Rectal smooth muscle tissue (tissue), 1 donor: Measurements from ENCODE around the gene COLQ.
"Not testable (repeated sequence)": the region's sequence is repeated elsewhere in the genome, so short reads cannot be mapped to it uniquely, and the experiment has no call there.

Source experiments
- H3K27ac ChIP-seq: one replicate; pipeline ENCODE4 v1.7.0; 2013; ENCODE audit warnings: low read depth, low read length, inconsistent platforms
- H3K27me3 ChIP-seq: one replicate; pipeline ENCODE4 v1.7.0; 2013; ENCODE audit warnings: low read length; ENCODE audit not compliant: control insufficient read depth, insufficient read depth
- H3K36me3 ChIP-seq: one replicate; pipeline ENCODE4 v1.7.0; 2013; ENCODE audit warnings: low read length; ENCODE audit not compliant: control insufficient read depth, insufficient read depth
- H3K4me1 ChIP-seq: one replicate; pipeline ENCODE4 v1.7.0; 2013; ENCODE audit warnings: low read length; ENCODE audit not compliant: control insufficient read depth, insufficient read depth
- H3K4me3 ChIP-seq: one replicate; pipeline ENCODE4 v1.7.0; 2013; ENCODE audit warnings: low read length
- H3K9ac ChIP-seq: one replicate; pipeline ENCODE4 v1.7.0; 2013; ENCODE audit warnings: low read length

Gene COLQ

DNA sequence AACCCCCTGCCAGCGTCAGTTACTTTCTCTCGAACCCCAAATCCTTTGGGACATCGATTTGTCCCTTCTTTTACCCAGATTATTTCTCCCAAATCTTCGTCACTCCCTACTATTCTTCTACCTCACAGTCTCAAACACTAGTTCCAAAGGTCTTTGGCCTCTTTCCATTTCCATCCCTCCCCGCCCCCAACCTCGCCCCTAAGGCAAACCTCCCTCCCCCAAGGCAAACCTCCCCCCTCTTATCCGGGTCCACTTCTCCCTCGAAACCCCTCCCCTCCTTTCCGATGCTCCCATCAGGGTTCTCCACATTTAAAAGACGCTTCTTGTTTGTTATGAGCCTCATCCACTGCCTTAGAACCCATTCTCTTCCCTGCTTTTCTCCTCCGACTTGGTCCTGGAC lies 93.5 kb downstream of the COLQ start:
- Histone ChIP-seq H3K4me3 (peak overlapping the region; percentile 94), H3K36me3 (peaks cover 3% of the 10 kb centered on the region), H3K9ac (peak overlapping the region; percentile 78), H3K27ac (peak overlapping the region; percentile 66), H3K27me3 (no peaks in the 10 kb centered on the region), H3K4me1 (peaks cover 4% of the 10 kb centered on the region)

- peak within 1 kb of the TSS; percentile 66 for H3K27ac ChIP-seq
- peak within 1 kb of the TSS; percentile 94 for H3K4me3 ChIP-seq
- peak within 1 kb of the TSS; percentile 78 for H3K9ac ChIP-seq
- no peaks in the 10 kb centered on the region for H3K27me3 ChIP-seq
- H3K4me1 ChIP-seq = peaks cover 4% of the 10 kb centered on the region
- peaks cover 3% of the 10 kb centered on the region for H3K36me3 ChIP-seq
Measured at GRCh38 chr3:15427182-15427880, 94.2 kb downstream of the COLQ start, which contains the start of the genes EAF1 and METTL6. Gene EAF1 (plus strand): TSS chr3:15427598. CDS start chr3:15427780, 182 bp downstream. Gene METTL6 (minus strand): TSS chr3:15427544. CDS start chr3:15426511, 1,033 bp downstream.

DNA sequence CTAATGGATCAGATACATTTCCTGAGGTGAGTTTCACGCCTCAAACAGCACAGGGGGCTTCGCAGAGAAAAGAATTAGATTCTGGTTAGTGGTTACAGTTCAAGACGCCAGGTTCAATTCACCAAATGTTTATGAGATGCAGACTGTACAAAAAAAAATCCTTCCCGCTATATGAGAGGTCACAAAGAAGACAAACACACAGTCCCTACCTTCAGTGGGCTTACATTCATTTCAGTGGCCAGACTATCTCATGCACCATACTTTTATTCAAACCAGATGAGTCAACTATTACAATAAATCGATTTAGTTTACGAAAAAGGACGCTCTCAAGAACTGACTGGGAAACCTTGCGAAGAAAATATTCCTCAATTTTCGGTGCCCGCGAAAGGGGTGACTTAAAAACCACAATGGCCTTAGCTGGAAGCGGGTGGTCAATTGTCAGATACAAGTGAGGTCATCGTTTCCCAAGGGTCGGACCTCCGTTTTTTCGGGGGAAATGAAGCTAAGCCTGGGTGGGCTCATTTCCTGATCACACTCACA lies 94.9 kb downstream of the COLQ start:
- Histone ChIP-seq H3K4me3 (peak overlapping the region; percentile 94), H3K27me3 (no peaks in the 10 kb centered on the region), H3K9ac (peak overlapping the region; percentile 72), H3K27ac (peak overlapping the region; percentile 66), H3K4me1 (peaks cover 4% of the 10 kb centered on the region), H3K36me3 (no peaks in the 10 kb centered on the region)

DNA sequence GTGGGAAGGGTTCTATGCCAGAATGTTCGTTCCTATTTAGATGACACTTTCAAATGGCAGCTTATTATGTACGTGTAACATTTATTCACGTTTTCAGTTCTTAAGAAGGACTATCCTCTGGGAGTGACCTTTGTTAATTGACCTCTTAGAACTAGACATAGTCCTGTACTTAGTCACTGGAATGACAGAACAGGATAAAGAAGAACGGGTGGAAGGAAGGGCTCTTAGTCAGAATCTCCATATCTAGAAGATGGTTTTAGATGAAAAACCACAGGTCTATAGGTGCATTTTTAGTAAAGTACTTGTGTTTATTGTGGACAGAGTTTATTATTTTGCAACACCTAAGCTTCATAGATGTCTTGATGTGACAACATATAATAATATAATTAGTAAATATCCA lies 100.6 kb downstream of the COLQ start:
- Histone ChIP-seq H3K27ac (no peak overlapping the region), H3K27me3 (no peaks in the 10 kb centered on the region), H3K9ac (no peak overlapping the region), H3K36me3 (no peaks in the 10 kb centered on the region), H3K4me3 (no peak overlapping the region), H3K4me1 (no peaks in the 10 kb centered on the region)

DNA sequence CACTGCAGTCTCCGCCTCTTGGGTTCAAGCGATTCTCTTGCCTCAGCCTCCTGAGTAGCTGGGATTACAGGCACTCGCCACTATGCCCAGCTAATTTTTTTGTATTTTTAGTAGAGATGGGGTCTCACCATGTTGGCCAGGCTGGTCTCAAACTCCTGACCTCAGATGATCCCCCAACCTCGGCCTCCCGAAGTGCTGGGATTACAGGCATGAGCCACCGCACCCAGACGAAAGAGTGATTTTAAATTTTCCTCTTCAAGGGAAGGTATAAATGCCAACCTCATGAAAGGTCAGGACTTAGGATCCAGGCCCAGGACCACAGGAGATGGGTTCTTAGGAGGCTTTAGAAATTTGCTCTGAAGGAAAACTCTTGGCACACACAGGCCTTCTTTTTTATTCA lies 110.5 kb downstream of the COLQ start:
- H3K9ac ChIP-seq, H3K27me3 ChIP-seq, H3K4me3 ChIP-seq, H3K36me3 ChIP-seq, H3K4me1 ChIP-seq, H3K27ac ChIP-seq: not testable (repeated sequence)

GRCh38 chr3:15409774-15410173 lies 111.7 kb downstream of the COLQ start:
- Histone ChIP-seq H3K4me1 (no peaks in the 10 kb centered on the region), H3K36me3 (peaks cover 5% of the 10 kb centered on the region), H3K27me3 (no peaks in the 10 kb centered on the region), H3K27ac (no peak overlapping the region), H3K4me3 (no peak overlapping the region), H3K9ac (no peak overlapping the region)

GRCh38 chr3:15409239-15409638 lies 112.3 kb downstream of the COLQ start:
- H3K4me1 ChIP-seq = no peaks in the 10 kb centered on the region
- no peak overlapping the region for H3K9ac ChIP-seq
- no peaks in the 10 kb centered on the region for H3K27me3 ChIP-seq
- no peak overlapping the region for H3K4me3 ChIP-seq
- no peak overlapping the region for H3K27ac ChIP-seq
- peaks cover 3% of the 10 kb centered on the region for H3K36me3 ChIP-seq

DNA sequence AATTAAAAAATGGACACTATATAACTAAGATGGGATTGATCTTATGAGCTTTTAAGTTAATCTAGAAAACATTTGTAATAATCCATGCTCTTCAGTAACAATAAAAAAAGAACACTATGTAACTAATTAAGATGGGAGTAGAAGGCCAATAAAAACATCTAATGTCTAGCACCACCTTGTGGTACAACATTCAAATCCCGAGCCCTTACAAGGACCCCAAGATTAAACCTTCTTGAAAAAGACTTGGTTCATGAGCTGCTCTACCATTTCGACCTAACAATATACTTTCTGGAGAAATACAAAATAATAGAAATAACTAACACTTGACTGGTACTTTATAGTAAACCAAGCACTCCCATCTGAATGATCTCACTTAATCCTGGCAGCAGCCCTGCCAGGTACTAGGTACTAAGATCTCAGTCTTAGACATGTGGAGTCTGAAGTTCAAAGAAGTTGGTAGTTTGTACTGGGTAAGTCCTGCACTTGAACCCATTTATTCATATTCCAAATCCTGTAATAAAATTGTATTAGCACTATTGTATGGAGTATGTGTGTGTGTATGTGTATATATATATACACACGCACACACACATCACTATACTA lies 116.0 kb downstream of the COLQ start:
- no peak overlapping the region for H3K27ac ChIP-seq
- H3K27me3 ChIP-seq = no peaks in the 10 kb centered on the region
- no peak overlapping the region for H3K9ac ChIP-seq
- H3K4me1 ChIP-seq = no peaks in the 10 kb centered on the region
- no peaks in the 10 kb centered on the region for H3K36me3 ChIP-seq
- H3K4me3 ChIP-seq = no peak overlapping the region

DNA sequence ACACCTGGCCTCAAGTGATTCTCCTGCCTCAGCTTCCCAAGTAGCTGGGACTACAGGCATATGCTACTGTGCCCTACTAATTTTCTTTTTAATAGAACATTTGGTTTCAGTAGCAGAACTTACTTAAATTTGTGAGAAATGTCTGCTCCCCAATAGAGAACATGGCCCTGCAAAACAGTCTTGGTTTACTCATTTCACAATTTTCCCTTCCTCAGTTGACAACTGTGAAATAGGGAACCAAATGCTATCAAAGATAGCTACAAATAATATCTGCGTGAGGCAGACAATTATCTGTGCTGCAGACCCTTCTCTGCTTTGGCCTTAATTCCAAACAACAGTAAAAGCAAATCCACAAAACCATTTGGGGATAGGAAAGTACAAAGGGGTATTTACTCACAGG lies 116.7 kb downstream of the COLQ start:
- Histone ChIP-seq H3K27me3 (no peaks in the 10 kb centered on the region), H3K27ac (no peak overlapping the region), H3K36me3 (no peaks in the 10 kb centered on the region), H3K9ac (no peak overlapping the region), H3K4me3 (no peak overlapping the region), H3K4me1 (no peaks in the 10 kb centered on the region)

- Histone ChIP-seq H3K9ac (no peak overlapping the region), H3K4me1 (no peaks in the 10 kb centered on the region), H3K27me3 (no peaks in the 10 kb centered on the region), H3K4me3 (no peak overlapping the region), H3K27ac (no peak overlapping the region), H3K36me3 (no peaks in the 10 kb centered on the region)
Measured at GRCh38 chr3:15403965-15404364, 117.5 kb downstream of the COLQ start.

DNA sequence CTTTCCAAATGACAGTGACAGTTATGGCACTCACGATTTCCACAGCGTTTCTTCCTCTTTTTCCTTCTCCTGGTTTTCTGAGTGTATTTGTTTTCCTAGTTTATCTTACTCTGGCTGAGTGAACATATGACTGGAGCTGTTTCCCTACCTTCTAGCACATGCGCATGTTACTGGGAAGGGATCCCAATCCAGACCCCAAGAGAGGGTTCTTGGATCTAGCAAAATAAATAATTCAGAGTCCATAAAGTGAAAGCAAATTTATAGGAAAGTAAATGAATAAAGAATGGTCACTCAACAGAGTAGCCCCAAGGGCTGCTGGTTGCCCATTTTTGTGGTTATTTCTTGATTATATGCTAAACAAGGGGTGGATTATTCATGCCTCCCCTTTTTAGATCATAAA lies 118.0 kb downstream of the COLQ start:
- H3K27ac ChIP-seq = no peak overlapping the region
- no peak overlapping the region for H3K9ac ChIP-seq
- H3K4me3 ChIP-seq = no peak overlapping the region
- no peaks in the 10 kb centered on the region for H3K27me3 ChIP-seq
- no peaks in the 10 kb centered on the region for H3K4me1 ChIP-seq
- no peaks in the 10 kb centered on the region for H3K36me3 ChIP-seq

GRCh38 chr3:15401936-15402335 lies 119.6 kb downstream of the COLQ start:
- Histone ChIP-seq H3K4me3 (no peak overlapping the region), H3K36me3 (no peaks in the 10 kb centered on the region), H3K4me1 (no peaks in the 10 kb centered on the region), H3K27me3 (no peaks in the 10 kb centered on the region), H3K27ac (no peak overlapping the region), H3K9ac (no peak overlapping the region)
